Measurements from ENCODE around the gene PLXNC1.

- TF ChIP-seq EP300 (IDR thresholded peaks at IDR 0.05): no peak
- TF ChIP-seq CTCF (IDR thresholded peaks at IDR 0.05): no peak
These were observed 74.1 kb downstream of the PLXNC1 start for GRCh38 chr12:94222351-94223084.
